OCI-LY1 (cell line): ENCODE results near the gene ADNP.

Experiments
- H2AFZ ChIP-seq: fragments of 200-600 bp; sonication (generic), shearing (Covaris generic); 2 replicates; pipeline ENCODE4 v1.6.0; 2014; ENCODE audit warnings: antibody characterized with exemption, mild to moderate bottlenecking, low read length
- H3F3A ChIP-seq: fragments of 200-600 bp; sonication (generic), shearing (Covaris generic); 2 replicates; pipeline ENCODE4 v1.6.0; 2014; ENCODE audit warnings: mild to moderate bottlenecking, antibody characterized with exemption, low read length, moderate library complexity; ENCODE audit not compliant: insufficient read depth
- H3K27ac ChIP-seq: fragments of 200-600 bp; sonication (generic); 2 replicates; pipeline ENCODE4 v1.5.1; 2014; ENCODE audit warnings: low read length, mixed run types, mild to moderate bottlenecking, low read depth; ENCODE audit not compliant: poor library complexity, severe bottlenecking
- H3K27me3 ChIP-seq: fragments of 200-600 bp; sonication (generic); 2 replicates; pipeline ENCODE4 v1.6.0; 2014; ENCODE audit warnings: antibody characterized with exemption, mild to moderate bottlenecking, low read length, moderate library complexity; ENCODE audit not compliant: insufficient read depth
- H3K36me3 ChIP-seq: fragments of 200-600 bp; sonication (generic); 2 replicates; pipeline ENCODE4 v1.6.1; 2014; ENCODE audit warnings: mild to moderate bottlenecking, antibody characterized with exemption, low read length, moderate library complexity, mixed read lengths; ENCODE audit not compliant: insufficient read depth
- H3K4me1 ChIP-seq: fragments of 200-600 bp; sonication (generic); 2 replicates; pipeline ENCODE4 v1.5.1; 2014; ENCODE audit warnings: mild to moderate bottlenecking, low read length, moderate library complexity; ENCODE audit not compliant: insufficient read depth, severe bottlenecking
- H3K4me2 ChIP-seq: fragments of 200-600 bp; sonication (generic), shearing (Covaris generic); 2 replicates; pipeline ENCODE4 v1.6.1; 2014; ENCODE audit warnings: low read length
- H3K4me3 ChIP-seq: fragments of 200-600 bp; sonication (generic); 2 replicates; pipeline ENCODE4 v1.5.1; 2014; ENCODE audit warnings: low read length, low read depth, mild to moderate bottlenecking, mixed read lengths; ENCODE audit not compliant: poor library complexity, severe bottlenecking
- H3K79me2 ChIP-seq: fragments of 200-600 bp; shearing (Covaris generic); 2 replicates; pipeline ENCODE4 v1.6.1; 2016; ENCODE audit warnings: mixed run types, low read length, mixed read lengths; ENCODE audit not compliant: insufficient read depth
- H3K9ac ChIP-seq: fragments of 200-600 bp; sonication (generic), shearing (Covaris generic); 2 replicates; pipeline ENCODE4 v1.6.1; 2014; ENCODE audit warnings: mild to moderate bottlenecking, low read length, mixed read lengths
- H3K9me2 ChIP-seq: fragments of 200-600 bp; sonication (generic), shearing (Covaris generic); 2 replicates; pipeline ENCODE4 v1.6.1; 2014; ENCODE audit warnings: low read depth, mild to moderate bottlenecking, low read length, mixed read lengths
- H3K9me3 ChIP-seq: fragments of 200-600 bp; shearing (Covaris generic); 2 replicates; pipeline ENCODE4 v1.6.1; 2014; ENCODE audit warnings: low read length, mixed read lengths
- H4K20me1 ChIP-seq: fragments of 200-600 bp; sonication (generic), shearing (Covaris generic); 2 replicates; pipeline ENCODE4 v1.6.0; 2016; ENCODE audit warnings: mild to moderate bottlenecking, low read length; ENCODE audit not compliant: insufficient read depth
- CTCF ChIP-seq: fragments of 200-600 bp; sonication (generic), shearing (Covaris generic); IDR thresholded peaks from 2 replicates; pipeline ENCODE4 v1.5.1; 2017; ENCODE audit warnings: mild to moderate bottlenecking, antibody characterized with exemption, low read length, moderate library complexity, mixed read lengths
- EZH2 ChIP-seq: fragments of 200-600 bp; sonication (generic), shearing (Covaris generic); IDR thresholded peaks from 2 replicates; pipeline ENCODE4 v1.8.0; 2017; ENCODE audit warnings: borderline replicate concordance, mixed run types, mild to moderate bottlenecking, antibody characterized with exemption, low read length, moderate library complexity, mixed read lengths

The ADNP gene

DNA sequence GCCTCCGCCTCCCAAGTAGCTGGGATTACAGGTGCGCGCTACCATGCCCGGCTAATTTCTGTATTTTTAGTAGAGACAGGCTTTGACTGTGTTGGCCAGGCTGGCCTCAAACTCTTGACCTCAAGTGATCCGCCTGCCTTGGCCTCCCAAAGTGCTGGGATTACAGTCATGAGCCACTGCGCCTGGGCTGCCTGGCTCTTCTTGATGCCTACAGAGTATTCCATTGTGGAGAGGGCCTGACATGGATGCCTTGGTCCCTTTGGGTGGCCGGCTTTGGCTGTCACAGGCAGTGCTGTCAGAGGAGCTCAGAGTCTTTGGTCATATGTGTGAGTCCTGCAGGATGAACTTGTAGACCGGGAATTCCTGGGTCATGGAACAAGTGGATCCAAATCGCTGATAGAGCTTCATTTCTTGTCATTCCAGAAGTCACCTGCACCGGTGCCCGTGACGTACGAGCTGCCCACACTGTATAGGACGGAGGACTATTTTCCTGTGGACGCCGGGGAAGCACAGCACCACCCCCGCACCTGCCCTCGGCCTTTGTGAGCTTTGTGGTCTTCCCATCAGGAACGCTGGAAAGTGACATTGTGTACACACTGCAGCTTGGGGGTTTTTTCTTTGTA is 55.1 kb downstream of the ADNP start:
- TF ChIP-seq EZH2: no peak
- no peak for TF ChIP-seq CTCF
- no peaks in the 10 kb centered on the region for H3K27me3 ChIP-seq
- H2AFZ ChIP-seq: no peak overlapping the region
- H3K4me1 ChIP-seq: no peaks in the 10 kb centered on the region
- peaks cover 37% of the 10 kb centered on the region for H3K36me3 ChIP-seq
- no peak overlapping the region for H3K27ac ChIP-seq
- no peaks in the 10 kb centered on the region for H3K79me2 ChIP-seq
- no peaks in the 10 kb centered on the region for H4K20me1 ChIP-seq
- no peak overlapping the region for H3K4me3 ChIP-seq
- no peaks in the 10 kb centered on the region for H3F3A ChIP-seq
- no peak overlapping the region for H3K9ac ChIP-seq
- no peak overlapping the region for H3K4me2 ChIP-seq
- no peaks in the 10 kb centered on the region for H3K9me3 ChIP-seq
- no peaks in the 10 kb centered on the region for H3K9me2 ChIP-seq

- H3K4me1 ChIP-seq: no peaks in the 10 kb centered on the region
- no peak overlapping the region for H3K4me2 ChIP-seq
- H3K27me3 ChIP-seq: no peaks in the 10 kb centered on the region
- no peak for TF ChIP-seq CTCF
- TF ChIP-seq EZH2: no peak
- no peaks in the 10 kb centered on the region for H4K20me1 ChIP-seq
- H3F3A ChIP-seq: no peaks in the 10 kb centered on the region
- no peak overlapping the region for H3K9ac ChIP-seq
- no peak overlapping the region for H3K4me3 ChIP-seq
- no peaks in the 10 kb centered on the region for H3K9me2 ChIP-seq
- H3K36me3 ChIP-seq: peaks cover 30% of the 10 kb centered on the region
- H3K79me2 ChIP-seq: no peaks in the 10 kb centered on the region
- no peaks in the 10 kb centered on the region for H3K9me3 ChIP-seq
- H3K27ac ChIP-seq: no peak overlapping the region
- H2AFZ ChIP-seq: no peak overlapping the region
Observed at GRCh38 chr20:50874758-50875665, 56.2 kb downstream of the ADNP start.

- Histone ChIP-seq H3K9me2 (no peaks in the 10 kb centered on the region), H3K4me2 (no peak overlapping the region), H3K4me1 (no peaks in the 10 kb centered on the region), H4K20me1 (no peaks in the 10 kb centered on the region), H3K9ac (no peak overlapping the region), H3K36me3 (peaks cover 23% of the 10 kb centered on the region; the same call in 1 of the 2 replicates), H3K4me3 (no peak overlapping the region), H3K27me3 (no peaks in the 10 kb centered on the region), H2AFZ (no peak overlapping the region), H3K79me2 (no peaks in the 10 kb centered on the region), H3F3A (no peaks in the 10 kb centered on the region), H3K9me3 (no peaks in the 10 kb centered on the region), H3K27ac (no peak overlapping the region)
- no peak for TF ChIP-seq EZH2
- no peak for TF ChIP-seq CTCF
Observed at GRCh38 chr20:50874111-50874757, 57.0 kb downstream of the ADNP start.
